HepG2 (cell line): ENCODE measurements around the gene ANAPC5. TPM values are rescaled to one million over a fixed set of nuclear protein-coding genes. Genes with fewer than 3 reads are reported as not detected.
A peak's percentile ranks its signal among the peaks of the same experiment; 100 is the strongest.

Experiments used
- ADNP ChIP-seq: sonication (generic); formaldehyde crosslinking; IDR thresholded peaks from 2 replicates; pipeline ENCODE4 v1.4.0; 2020; ENCODE audit warnings: missing genetic modification reagents
- AGO2 ChIP-seq: fragments of 200-400 bp; formaldehyde crosslinking; optimal IDR thresholded peaks from 2 replicates; pipeline ENCODE3; 2017; ENCODE audit warnings: mild to moderate bottlenecking, low read depth, low read length, moderate library complexity
- ATM ChIP-seq: fragments of 450-650 bp; IDR thresholded peaks from 2 replicates; pipeline ENCODE4 v1.7.1; 2017; ENCODE audit warnings: mild to moderate bottlenecking, borderline replicate concordance
- ATRX ChIP-seq: sonication (generic); formaldehyde crosslinking; IDR thresholded peaks from 2 replicates; pipeline ENCODE4 v1.4.0; 2020; ENCODE audit warnings: missing genetic modification reagents, borderline replicate concordance
- CEBPG ChIP-seq: IDR thresholded peaks from 2 replicates; pipeline ENCODE4 v1.6.1; 2016
- GABPB1 ChIP-seq: IDR thresholded peaks from 2 replicates; pipeline ENCODE4 v1.6.1; 2016; ENCODE audit warnings: mild to moderate bottlenecking, missing genetic modification reagents, moderate library complexity, missing compliant biosample characterization
- GATAD1 ChIP-seq: IDR thresholded peaks from 2 replicates; pipeline ENCODE4 v1.6.1; 2016; ENCODE audit warnings: missing genetic modification reagents, missing compliant biosample characterization
- HES4 ChIP-seq: sonication (generic); formaldehyde crosslinking; IDR thresholded peaks from 2 replicates; pipeline ENCODE4 v1.9.0; 2021; ENCODE audit warnings: mild to moderate bottlenecking, missing genetic modification reagents, borderline replicate concordance
- JUNB ChIP-seq: sonication (generic); formaldehyde crosslinking; IDR thresholded peaks from 2 replicates; pipeline ENCODE4 v1.8.0; 2022; ENCODE audit warnings: missing genetic modification reagents, mild to moderate bottlenecking, borderline replicate concordance
- KAT2B ChIP-seq: fragments of 150-350 bp; IDR thresholded peaks from 2 replicates; pipeline ENCODE4 v1.6.1; 2014; ENCODE audit warnings: low read depth, low read length, borderline replicate concordance
- KIAA2018 ChIP-seq: sonication (generic); formaldehyde crosslinking; IDR thresholded peaks from 2 replicates; pipeline ENCODE4 v1.5.0; 2020; ENCODE audit warnings: mild to moderate bottlenecking, missing genetic modification reagents, borderline replicate concordance
- SP1 ChIP-seq, 2 experiments: fragments of 450-650 bp in 1 of 2; sonication (generic) in 1 of 2; formaldehyde crosslinking in 1 of 2; IDR thresholded peaks; 2 replicates each; pipeline versions ENCODE4 v1.4.0 to v1.6.1; 2016 to 2020; ENCODE audit warnings: missing genetic modification reagents in 1 of 2
- ZBTB14 ChIP-seq: sonication (generic); formaldehyde crosslinking; IDR thresholded peaks from 2 replicates; pipeline ENCODE4 v1.4.0; 2020; ENCODE audit warnings: missing genetic modification reagents
- ZC3H4 ChIP-seq: sonication (generic); formaldehyde crosslinking; IDR thresholded peaks from 2 replicates; pipeline ENCODE4 v1.4.0; 2020; ENCODE audit warnings: missing genetic modification reagents, borderline replicate concordance
- ZFP62 ChIP-seq: sonication (generic); formaldehyde crosslinking; IDR thresholded peaks from 2 replicates; pipeline ENCODE4 v1.4.0; 2020; ENCODE audit warnings: missing genetic modification reagents
- ZNF121 ChIP-seq: sonication (generic); formaldehyde crosslinking; IDR thresholded peaks from 2 replicates; pipeline ENCODE4 v1.5.0; 2020; ENCODE audit warnings: mild to moderate bottlenecking, missing genetic modification reagents
- ZNF225 ChIP-seq: sonication (generic); formaldehyde crosslinking; IDR thresholded peaks from 2 replicates; pipeline ENCODE4 v1.4.0; 2020; ENCODE audit warnings: mild to moderate bottlenecking, missing genetic modification reagents
- ZNF232 ChIP-seq: sonication (generic); formaldehyde crosslinking; IDR thresholded peaks from 2 replicates; pipeline ENCODE4 v1.4.0; 2020; ENCODE audit warnings: missing genetic modification reagents, borderline replicate concordance
- ZSCAN22 ChIP-seq: sonication (generic); formaldehyde crosslinking; IDR thresholded peaks from 2 replicates; pipeline ENCODE4 v1.4.0; 2020; ENCODE audit warnings: mild to moderate bottlenecking, missing genetic modification reagents
- polyA plus RNA-seq, 8 experiments: library from polyadenylated mRNA; depleted of rRNA in 3 of 8; stranded (reverse) in 7 of 8; unstranded in 1 of 8; fragments of >200 nt; fragmentation: Illumina TruSeq in 4 of 8; extraction: Trizol in 4 of 8; gene quantifications; 2 replicates each; pipeline versions ENCODE4 v1.2.1 to v1.2.3, GENCODE V29; 2011 to 2016; ENCODE audit warnings: low read depth in 4 of 8, missing spikeins in 1 of 8, mixed read lengths in 1 of 8; ENCODE audit not compliant: insufficient read depth in 1 of 8
- total RNA-seq, 5 experiments: library from RNA; depleted of rRNA; stranded (reverse); fragments of >200 nt; fragmentation: Illumina TruSeq; extraction: Trizol; gene quantifications; 2 replicates each; pipeline ENCODE4 v1.2.3, GENCODE V29; 2016; ENCODE audit warnings: low read depth in 1 of 5
- TF ChIP-seq, protein P1 (sequence below): sonication (generic); formaldehyde crosslinking; IDR thresholded peaks from 2 replicates; pipeline ENCODE4 v1.8.0; 2022; ENCODE audit warnings: missing genetic modification reagents, mild to moderate bottlenecking, borderline replicate concordance

The ANAPC5 gene
- total and polyA plus RNA-seq, 2 of the 13 experiments (the other 11 are each of a cell fraction or from before 2014, with no cell fraction given) = 146 to 161 TPM

- TF ChIP-seq KIAA2018 (CRISPR knock-in tag) (no peak), ATM (no peak), AGO2 (peak; percentile 80), SP1 (IDR thresholded peaks at IDR 0.05) (no peak), SP1 (CRISPR knock-in tag; IDR thresholded peaks at IDR 0.05) (no peak), ADNP (CRISPR knock-in tag) (no peak), JUNB (no peak), ATRX (no peak), GABPB1 (peak; percentile 48; the same call in 1 of the 2 replicates), GATAD1 (CRISPR knock-in tag) (no peak), ZSCAN22 (CRISPR knock-in tag) (no peak), ZNF225 (CRISPR knock-in tag) (no peak), HES4 (no peak; the same call in none of the 2 replicates), ZFP62 (CRISPR knock-in tag) (no peak), ZBTB14 (no peak), ZNF121 (CRISPR knock-in tag) (no peak), ZC3H4 (CRISPR knock-in tag) (no peak), ZNF232 (CRISPR knock-in tag) (0 out of 2 replicates have a peak, but pooled peaks have one; percentile 23), CEBPG (CRISPR knock-in tag) (no peak), KAT2B (no peak)
- TF ChIP-seq, protein P1, sequence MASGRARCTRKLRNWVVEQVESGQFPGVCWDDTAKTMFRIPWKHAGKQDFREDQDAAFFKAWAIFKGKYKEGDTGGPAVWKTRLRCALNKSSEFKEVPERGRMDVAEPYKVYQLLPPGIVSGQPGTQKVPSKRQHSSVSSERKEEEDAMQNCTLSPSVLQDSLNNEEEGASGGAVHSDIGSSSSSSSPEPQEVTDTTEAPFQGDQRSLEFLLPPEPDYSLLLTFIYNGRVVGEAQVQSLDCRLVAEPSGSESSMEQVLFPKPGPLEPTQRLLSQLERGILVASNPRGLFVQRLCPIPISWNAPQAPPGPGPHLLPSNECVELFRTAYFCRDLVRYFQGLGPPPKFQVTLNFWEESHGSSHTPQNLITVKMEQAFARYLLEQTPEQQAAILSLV (CRISPR knock-in tag) = no peak
Observed at GRCh38 chr12:121295746-121296617, 56.2 kb downstream of the ANAPC5 start (continued).
